ENCODE data around the gene COL4A3.

DNA sequence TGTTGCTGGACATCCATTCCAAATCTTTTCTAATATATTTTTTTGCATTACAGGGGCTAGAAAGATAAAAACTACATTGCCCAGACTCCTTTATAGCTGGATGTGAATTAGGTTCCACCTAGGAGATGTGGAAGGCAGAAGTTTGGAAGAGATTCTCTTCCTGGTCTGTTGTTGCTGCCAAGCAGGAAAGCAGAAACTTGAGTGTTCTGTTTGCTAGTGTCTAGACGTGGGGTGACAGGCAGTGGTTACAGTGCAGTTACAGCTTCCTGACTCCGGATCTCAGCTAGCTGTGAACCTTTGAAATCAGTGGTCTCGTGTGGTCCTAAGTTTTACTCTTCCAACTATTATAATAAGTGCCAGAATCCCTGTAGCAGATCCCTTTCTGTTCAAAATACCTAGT, 46.6 kb upstream of the COL4A3 start:
- TF ChIP-seq, protein P1, sequence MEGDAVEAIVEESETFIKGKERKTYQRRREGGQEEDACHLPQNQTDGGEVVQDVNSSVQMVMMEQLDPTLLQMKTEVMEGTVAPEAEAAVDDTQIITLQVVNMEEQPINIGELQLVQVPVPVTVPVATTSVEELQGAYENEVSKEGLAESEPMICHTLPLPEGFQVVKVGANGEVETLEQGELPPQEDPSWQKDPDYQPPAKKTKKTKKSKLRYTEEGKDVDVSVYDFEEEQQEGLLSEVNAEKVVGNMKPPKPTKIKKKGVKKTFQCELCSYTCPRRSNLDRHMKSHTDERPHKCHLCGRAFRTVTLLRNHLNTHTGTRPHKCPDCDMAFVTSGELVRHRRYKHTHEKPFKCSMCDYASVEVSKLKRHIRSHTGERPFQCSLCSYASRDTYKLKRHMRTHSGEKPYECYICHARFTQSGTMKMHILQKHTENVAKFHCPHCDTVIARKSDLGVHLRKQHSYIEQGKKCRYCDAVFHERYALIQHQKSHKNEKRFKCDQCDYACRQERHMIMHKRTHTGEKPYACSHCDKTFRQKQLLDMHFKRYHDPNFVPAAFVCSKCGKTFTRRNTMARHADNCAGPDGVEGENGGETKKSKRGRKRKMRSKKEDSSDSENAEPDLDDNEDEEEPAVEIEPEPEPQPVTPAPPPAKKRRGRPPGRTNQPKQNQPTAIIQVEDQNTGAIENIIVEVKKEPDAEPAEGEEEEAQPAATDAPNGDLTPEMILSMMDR (IDR thresholded peaks at IDR 0.05; ENCODE audit: extremely low read depth in 1 of 2, insufficient read depth in 1 of 2, low read depth in 1 of 2, low read length in 2 of 2), result no peak
- no peak for TF ChIP-seq POLR2AphosphoS5 (IDR thresholded peaks at IDR 0.05; ENCODE audit: insufficient read depth, low read depth, low read length)
- no peak for TF ChIP-seq EZH2 (IDR thresholded peaks at IDR 0.05; ENCODE audit: borderline replicate concordance, low read depth, low read length, severe bottlenecking)
- no peak for TF ChIP-seq POLR2A (IDR thresholded peaks at IDR 0.05; ENCODE audit: low read depth, low read length)
- TF ChIP-seq, protein P2, sequence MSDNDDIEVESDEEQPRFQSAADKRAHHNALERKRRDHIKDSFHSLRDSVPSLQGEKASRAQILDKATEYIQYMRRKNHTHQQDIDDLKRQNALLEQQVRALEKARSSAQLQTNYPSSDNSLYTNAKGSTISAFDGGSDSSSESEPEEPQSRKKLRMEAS (IDR thresholded peaks at IDR 0.05; ENCODE audit: insufficient read depth, insufficient read length), result no peak
